Activated CD4-positive, CD25-positive, alpha-beta regulatory T cell (primary cell): Measurements from ENCODE around the gene MSTO1.
A peak's percentile ranks its signal among the peaks of the same experiment; 100 is the strongest.
"Not testable (repeated sequence)": the region's sequence is repeated elsewhere in the genome, so short reads cannot be mapped to it uniquely, and the experiment has no call there.

Experiments used
- DNase-seq, 4 experiments: peaks; one replicate each; lab custom pipeline; 2025; lab: John Stamatoyannopoulos, UW

MSTO1 gene

GRCh38 chr1:155609515-155610256 lies at the start of gene MSTO1:
TSS of gene MSTO1 (plus strand) at chr1:155610218. CDS start at chr1:155610249, 31 bp downstream.
- peak; percentile 68 to 94 (median 80) for DNase-seq

- DNase-seq = peak; percentile 32 to 50 (median 44)
Measured at GRCh38 chr1:155561779-155562580, 48.0 kb upstream of the MSTO1 start.

GRCh38 chr1:155562581-155563376 lies 47.2 kb upstream of the MSTO1 start, which contains the start of gene ASH1L:
TSS of gene ASH1L (minus strand) at chr1:155562803. CDS start at chr1:155521519, 41,284 bp downstream.
- DNase-seq = peak; percentile 90 to 94 (median 92)

- not testable (repeated sequence) for DNase-seq
Measured at GRCh38 chr1:155563377-155564022, 46.5 kb upstream of the MSTO1 start.

DNA sequence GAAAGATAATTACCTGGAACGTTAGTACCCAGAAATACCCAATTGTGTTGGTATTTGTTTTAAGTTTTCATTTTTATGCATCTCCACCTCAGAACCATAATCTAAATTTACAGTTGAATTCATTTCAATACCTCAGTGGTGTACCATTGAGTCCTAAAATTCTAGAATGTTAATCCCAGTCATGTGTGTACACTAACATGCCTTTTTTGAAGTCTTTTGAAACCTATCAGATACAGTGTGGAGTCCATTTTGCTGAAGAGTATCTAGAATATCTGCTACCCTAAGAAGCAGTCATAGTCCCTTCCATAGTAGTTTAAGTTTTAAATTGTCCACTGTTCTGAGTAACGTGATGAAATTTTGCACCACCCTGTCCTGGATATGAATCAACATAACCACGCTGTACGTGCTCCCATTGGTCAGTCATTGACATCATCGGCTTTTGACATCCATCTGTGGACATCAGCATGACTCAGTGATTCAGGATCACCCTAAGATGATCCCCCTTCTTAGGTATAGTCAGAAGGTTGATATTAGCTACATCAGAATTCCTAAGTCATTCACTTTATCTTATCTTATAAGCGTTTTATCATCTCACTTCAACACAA lies 39.9 kb upstream of the MSTO1 start:
- DNase-seq = no peak

DNA sequence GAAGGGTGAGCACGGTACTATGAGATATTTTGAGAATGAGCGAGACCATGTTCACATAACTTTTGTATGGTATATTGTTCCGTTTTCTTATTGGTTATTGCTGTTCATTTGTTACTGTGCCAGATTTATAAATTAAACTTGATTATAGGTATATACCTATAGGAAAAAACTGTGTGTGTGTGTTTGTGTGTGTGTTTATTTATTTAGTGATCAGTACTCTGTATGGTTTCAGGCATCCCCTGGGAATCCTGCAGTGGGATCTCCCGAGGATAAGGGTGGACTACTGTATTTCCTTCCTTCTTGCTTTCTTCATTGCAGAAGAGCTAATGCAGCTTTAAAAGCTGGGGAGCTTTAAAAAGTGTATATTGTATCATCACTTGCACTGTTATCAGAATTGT lies 39.4 kb upstream of the MSTO1 start:
- DNase-seq = no peak

GRCh38 chr1:155574077-155574476 lies 35.9 kb upstream of the MSTO1 start:
- no peak for DNase-seq

GRCh38 chr1:155575608-155576007 lies 34.4 kb upstream of the MSTO1 start:
- not testable (repeated sequence) for DNase-seq

DNA sequence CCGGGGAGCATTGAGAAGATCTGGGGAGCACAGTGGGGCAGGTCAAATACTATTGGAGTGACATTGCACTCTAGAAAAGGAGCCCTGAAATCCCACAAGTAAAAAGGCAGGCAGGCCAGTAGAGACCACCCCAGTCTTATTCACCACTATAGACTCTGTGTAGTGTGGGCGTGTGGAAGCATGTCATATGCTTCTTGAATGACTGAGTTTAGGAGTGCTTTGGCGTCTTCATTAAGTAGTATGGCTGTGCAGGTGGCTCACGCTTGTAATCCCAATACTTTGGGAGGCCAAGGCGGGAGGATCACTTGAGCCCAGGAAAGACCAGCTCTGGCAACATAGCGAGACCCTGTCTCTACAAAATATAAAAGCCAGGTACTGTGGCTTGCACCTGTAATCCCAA lies 26.2 kb upstream of the MSTO1 start:
- not testable (repeated sequence) for DNase-seq

DNA sequence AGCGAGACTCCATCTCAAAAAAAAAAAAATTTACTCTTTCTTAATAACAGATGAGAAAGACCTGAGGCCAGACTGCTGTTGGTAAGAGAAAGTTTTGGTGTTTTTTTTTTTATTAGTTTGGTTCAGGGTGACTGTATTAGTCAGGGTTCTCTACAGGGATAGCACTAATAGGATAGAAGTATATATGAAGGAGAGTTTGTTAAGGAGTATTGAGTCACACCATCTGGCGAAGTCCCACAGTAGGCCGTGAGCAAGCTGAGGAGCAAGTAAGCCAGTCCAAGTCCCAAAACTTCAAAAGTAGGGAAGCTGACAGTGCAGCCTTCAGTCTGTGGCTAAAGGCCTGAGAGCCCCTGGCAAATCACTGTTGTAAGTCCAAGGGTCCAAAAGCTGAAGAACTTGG lies 20.7 kb upstream of the MSTO1 start:
- not testable (repeated sequence) for DNase-seq

- not testable (repeated sequence) for DNase-seq
Measured at GRCh38 chr1:155590516-155591247, 19.3 kb upstream of the MSTO1 start.

GRCh38 chr1:155591770-155592169 lies 18.2 kb upstream of the MSTO1 start:
- DNase-seq = peak in 1 of 4 experiments; percentile 12

DNA sequence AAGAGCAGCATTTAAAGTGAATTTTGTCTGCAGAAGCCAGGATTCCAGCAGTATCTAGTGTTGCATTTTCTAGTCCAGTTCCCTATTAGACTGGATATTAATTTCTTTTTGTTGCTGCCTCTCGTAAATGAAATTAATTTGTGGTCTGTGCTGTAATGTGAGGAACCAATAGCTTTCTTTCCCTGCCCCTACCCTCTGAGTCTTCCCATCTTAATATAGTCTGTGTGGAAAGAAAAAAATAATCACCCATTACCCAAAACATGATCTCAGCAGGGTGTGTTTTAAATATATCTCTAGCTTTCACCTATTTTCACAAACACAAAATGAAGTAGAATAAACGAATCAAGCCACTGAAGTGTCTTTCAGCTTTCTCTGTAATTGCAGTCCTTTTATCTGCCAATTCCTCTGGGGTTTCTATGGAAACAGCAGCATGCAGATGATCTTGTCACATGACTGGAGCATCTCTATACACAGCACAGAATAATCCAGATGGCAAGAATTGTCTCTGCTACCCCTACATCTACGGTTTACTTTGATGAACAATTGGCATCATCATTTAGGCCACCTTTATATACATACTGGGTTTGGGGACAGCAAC lies 14.0 kb upstream of the MSTO1 start:
- not testable (repeated sequence) for DNase-seq

GRCh38 chr1:155596864-155597263 lies 13.2 kb upstream of the MSTO1 start:
- DNase-seq = no peak

DNA sequence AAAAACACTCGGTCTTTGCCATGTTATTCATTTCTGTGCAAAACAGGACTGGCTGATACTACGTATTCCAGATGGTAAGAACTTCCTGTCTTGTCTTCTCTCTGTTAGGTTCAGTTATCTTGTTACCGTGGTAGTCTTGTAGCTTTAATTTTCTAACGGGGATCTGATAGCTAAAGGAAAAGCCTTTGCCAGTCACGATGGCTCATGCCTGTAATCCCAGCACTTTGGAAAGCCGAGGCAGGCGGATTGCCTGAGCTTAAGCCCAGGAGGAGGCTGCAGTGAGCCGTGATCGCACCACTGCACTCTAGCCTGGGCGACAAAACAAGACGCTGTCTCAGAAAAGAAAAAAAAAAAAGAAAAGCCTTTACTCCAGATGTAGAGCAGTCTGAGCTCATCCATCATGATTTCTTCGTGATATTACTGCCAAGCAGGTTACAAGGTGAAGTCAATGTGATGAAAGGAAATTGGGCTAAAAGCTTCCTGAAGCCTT lies 11.1 kb upstream of the MSTO1 start:
- DNase-seq = no peak

DNA sequence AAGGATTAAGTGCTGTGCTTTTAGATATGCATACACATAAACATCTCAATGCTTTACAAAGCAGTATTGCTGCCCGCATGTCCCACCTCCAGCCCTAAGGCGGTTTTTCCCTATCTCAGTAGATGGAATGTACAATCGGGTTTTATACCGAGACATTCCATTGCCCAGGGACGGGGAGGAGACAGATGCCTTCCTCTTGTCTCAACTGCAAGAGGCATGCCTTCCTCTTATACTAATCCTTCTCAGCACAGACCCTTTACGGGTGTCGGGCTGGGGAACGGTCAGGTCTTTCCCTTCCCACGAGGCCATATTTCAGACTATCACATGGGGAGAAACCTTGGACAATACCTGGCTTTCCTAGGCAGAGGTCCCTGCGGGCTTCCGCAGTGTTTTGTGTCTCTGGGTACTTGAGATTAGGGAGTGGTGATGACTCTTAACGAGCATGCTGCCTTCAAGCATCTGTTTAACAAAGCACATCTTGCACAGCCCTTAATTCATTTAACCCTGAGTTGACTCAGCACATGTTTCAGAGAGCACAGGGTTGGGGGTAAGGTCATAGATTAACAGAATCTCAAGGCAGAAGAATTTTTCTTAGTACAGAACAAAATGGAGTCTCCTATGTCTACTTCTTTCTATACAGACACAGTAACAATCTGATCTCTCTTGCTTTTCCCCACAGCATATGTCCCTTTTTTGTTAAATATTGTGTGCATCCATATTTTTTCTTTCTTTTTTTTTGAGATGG lies 10.0 kb upstream of the MSTO1 start:
- DNase-seq = not testable (repeated sequence)

DNA sequence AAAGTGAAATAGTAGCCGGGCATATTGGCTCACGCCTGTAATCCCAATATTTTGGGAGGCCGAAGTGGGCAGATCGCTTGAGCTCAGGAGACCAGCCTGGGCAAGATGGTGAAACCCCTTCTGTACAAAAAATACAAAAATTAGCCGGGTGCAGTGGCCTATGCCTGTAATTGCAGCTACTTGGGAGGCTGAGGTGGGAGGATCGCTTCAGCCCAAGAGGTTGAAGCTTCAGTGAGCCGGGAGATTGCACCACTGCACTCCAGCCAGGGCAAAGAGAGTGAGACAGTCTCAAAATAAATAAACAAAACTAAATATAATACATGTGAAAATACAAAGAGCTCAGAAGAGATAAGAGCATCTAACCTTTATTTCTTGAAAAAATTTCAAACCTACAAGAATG lies 2.3 kb upstream of the MSTO1 start:
- no peak for DNase-seq

DNA sequence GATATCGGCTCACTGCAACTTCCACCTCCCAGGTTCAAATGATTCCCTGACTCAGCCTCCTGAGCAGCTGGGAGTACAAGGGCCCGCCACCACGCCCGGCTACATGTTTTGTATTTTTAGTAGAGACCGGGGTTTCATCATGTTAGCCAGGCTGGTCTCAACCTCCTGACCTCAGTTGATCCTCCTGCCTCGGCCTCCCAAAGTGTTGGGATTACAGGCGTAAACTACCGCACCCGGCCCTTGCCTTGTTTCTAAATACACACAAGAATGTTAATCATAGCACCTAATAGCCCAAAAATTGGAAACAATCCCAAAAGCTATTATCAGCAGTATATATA lies 1.2 kb upstream of the MSTO1 start:
- no peak for DNase-seq

GRCh38 chr1:155610257-155610647 lies 234 bp downstream of the MSTO1 start:
- DNase-seq = not testable (repeated sequence)
